Upper lobe of left lung (tissue), 6 donors: ENCODE data around the gene SLC12A1. TPM values are rescaled to one million over a fixed set of nuclear protein-coding genes. Genes with fewer than 3 reads are reported as not detected.
A peak's percentile ranks its signal among the peaks of the same experiment; 100 is the strongest.

Experiments
- ATAC-seq, 2 donors: fragments of 200-7000 bp; cut with Tn5 transposase; one replicate each; pipeline ENCODE4 v1.9.1; 2022; ENCODE audit warnings: mild to moderate bottlenecking in 2 of 2, moderate library complexity in 2 of 2; ENCODE audit not compliant: low FRiP score in 2 of 2
- DNase-seq, 2 donors: peaks; one replicate each; pipeline ENCODE4 v3.0.0-alpha.2; 2019 to 2020
- H3K27ac ChIP-seq, 4 donors: fragments of 200-600 bp; sonication (generic); one replicate each; pipeline ENCODE4 v1.5.1; 2016 to 2019
- H3K27me3 ChIP-seq, 4 donors: fragments of 200-600 bp; sonication (generic); one replicate each; pipeline ENCODE4 v1.5.1; 2017 to 2019
- H3K36me3 ChIP-seq, 4 donors: fragments of 200-600 bp; sonication (generic); one replicate each; pipeline ENCODE4 v1.5.1; 2016 to 2019
- H3K4me1 ChIP-seq, 4 donors: fragments of 200-600 bp; sonication (generic); one replicate each; pipeline ENCODE4 v1.5.1; 2018 to 2019
- H3K4me3 ChIP-seq, 4 donors: fragments of 200-600 bp; sonication (generic); one replicate each; pipeline ENCODE4 v1.5.1; 2017 to 2019; ENCODE audit warnings: mild to moderate bottlenecking in 2 of 4, moderate library complexity in 1 of 4
- H3K9me3 ChIP-seq, 4 donors: fragments of 200-600 bp; sonication (generic); one replicate each; pipeline ENCODE4 v1.5.1; 2018 to 2019
- CTCF ChIP-seq, 6 experiments: fragments of 450-650 bp in 4 of 6; fragments of 200-600 bp in 2 of 6; sonication (generic) in 2 of 6; IDR thresholded peaks; one replicate each; pipeline ENCODE4 v1.5.1; 2016 to 2019; ENCODE audit warnings: antibody characterized with exemption in 6 of 6
- EP300 ChIP-seq, 4 donors: sonication (generic); formaldehyde crosslinking; IDR thresholded peaks; one replicate each; pipeline ENCODE4 v1.5.1; 2017; ENCODE audit warnings: antibody characterized with exemption in 4 of 4, control low read depth in 2 of 4
- POLR2A ChIP-seq, 4 donors: fragments of 450-650 bp; IDR thresholded peaks; one replicate each; pipeline ENCODE4 v1.5.1; 2016 to 2017; ENCODE audit warnings: antibody characterized with exemption in 4 of 4, mild to moderate bottlenecking in 2 of 4
- POLR2AphosphoS5 ChIP-seq, 2 donors: sonication (generic); formaldehyde crosslinking; IDR thresholded peaks; one replicate each; pipeline ENCODE4 v1.5.1; 2017; ENCODE audit warnings: antibody characterized with exemption in 2 of 2
- WGBS, 2 donors: methylation state at CpG; one replicate each; pipeline ENCODE4 v1.1.5; 2017 to 2018; 5-methylcytosine and 5-hydroxymethylcytosine counted together
- total RNA-seq, 6 donors: library from RNA; depleted of rRNA in 4 of 6; stranded (reverse); fragments of >200 nt in 4 of 6; gene quantifications; one replicate each; pipeline versions ENCODE4 v1.1.0 to v1.2.1, GENCODE V29; 2016 to 2021
- donor health status: DM: no; HTN: no; CAD: no; lungs with moderate emphysema.
- donor health status: DM: no; HTN: yes; CAD: no; lungs with severe emphysema.

The SLC12A1 gene
- total RNA-seq, 6 donors from 2014 or later: not detected

- Histone ChIP-seq H3K27ac (peak overlapping the region in 1 of 4 donors; percentile 73), H3K4me3 (peak overlapping the region in 3 of 4 donors; percentile 59 to 69 (median 65)), H3K36me3 (no peaks in the 10 kb centered on the region), H3K9me3 (no peaks in the 10 kb centered on the region), H3K27me3 (peaks cover 0 to 11% (median 0%) of the 10 kb centered on the region in 4 donors), H3K4me1 (peaks cover 0 to 13% (median 4%) of the 10 kb centered on the region in 4 donors)
- ATAC-seq (no peak), DNase-seq (no peak)
- WGBS, 2 donors: 65 to 72% methylated on average over 2 of the region's 2 CpGs
- TF ChIP-seq CTCF (IDR thresholded peaks at IDR 0.05) (no peak), EP300 (IDR thresholded peaks at IDR 0.05) (no peak), POLR2A (IDR thresholded peaks at IDR 0.05) (no peak), POLR2AphosphoS5 (IDR thresholded peaks at IDR 0.05) (no peak)
These were observed 29.1 kb upstream of the SLC12A1 start for GRCh38 chr15:48176957-48177356.

GRCh38 chr15:48177383-48177765 is 28.7 kb upstream of the SLC12A1 start:
- ATAC-seq (peak; percentile 61 to 88), DNase-seq (no peak)
- Histone ChIP-seq H3K27ac (peak overlapping the region; percentile 55 to 76 (median 74)), H3K4me3 (peak overlapping the region; percentile 55 to 69 (median 62)), H3K4me1 (peaks cover 0 to 13% (median 4%) of the 10 kb centered on the region in 4 donors), H3K27me3 (peaks cover 0 to 11% (median 0%) of the 10 kb centered on the region in 4 donors), H3K36me3 (no peaks in the 10 kb centered on the region), H3K9me3 (no peaks in the 10 kb centered on the region)
- 4 to 5% methylated on average over 10 of the region's 10 CpGs for WGBS, 2 donors
- no peak for TF ChIP-seq CTCF (IDR thresholded peaks at IDR 0.05)
- no peak for TF ChIP-seq POLR2AphosphoS5 (IDR thresholded peaks at IDR 0.05)
- TF ChIP-seq EP300 (IDR thresholded peaks at IDR 0.05): no peak
- no peak for TF ChIP-seq POLR2A (IDR thresholded peaks at IDR 0.05)

DNA sequence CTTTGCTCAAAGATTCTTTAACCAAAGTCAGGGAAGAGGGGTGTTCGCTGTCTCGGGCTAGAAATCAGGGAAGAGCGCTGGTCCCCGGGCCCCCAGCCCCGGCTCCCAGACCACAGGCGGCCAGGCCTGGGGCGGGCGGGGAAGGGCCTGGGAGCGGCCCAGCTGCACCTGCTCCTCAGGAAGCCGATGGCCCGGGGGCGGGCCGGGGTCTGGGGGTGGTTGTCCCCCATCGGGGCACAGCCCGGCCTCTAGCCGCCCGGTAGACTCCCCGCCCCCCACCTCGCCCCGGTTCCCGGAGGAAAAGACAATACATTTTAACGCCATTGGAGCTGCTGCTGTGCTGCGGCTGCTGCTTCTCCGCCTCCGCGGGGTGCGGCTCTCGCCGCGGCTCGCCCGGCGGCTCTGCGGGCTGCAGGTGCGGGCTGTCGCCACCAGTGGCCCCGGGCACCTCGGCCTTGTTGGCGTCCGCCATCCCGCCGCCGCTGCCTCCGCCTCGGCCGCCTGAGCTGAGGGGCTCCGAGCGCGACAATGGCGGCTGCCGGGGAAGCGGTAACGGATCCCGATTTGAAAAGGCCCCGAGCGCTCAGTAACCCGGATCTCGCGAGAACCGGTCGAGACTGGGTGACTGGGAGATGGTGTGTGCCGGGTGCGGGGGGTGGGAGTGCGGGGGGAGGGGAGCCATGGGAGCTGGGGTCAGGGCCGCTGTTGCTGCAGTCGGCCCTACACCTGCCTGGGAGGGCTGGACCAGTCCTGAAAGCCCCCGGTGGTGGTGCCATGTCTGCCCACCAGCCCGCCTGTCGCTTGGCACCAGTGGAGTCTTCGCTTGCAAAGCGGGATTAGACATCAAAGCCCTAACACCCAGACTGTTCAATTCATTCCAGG is 28.1 kb upstream of the SLC12A1 start, which contains the start of gene MYEF2:
Gene MYEF2 (minus strand): TSS at position 530 of the 882 bp plus-strand sequence. CDS start 58 bp downstream, at position 472.
- H3K9me3 ChIP-seq: no peaks in the 10 kb centered on the region
- WGBS, 2 donors: 0 to 6% methylated on average over 2 to 42 of the region's 71 CpGs
- peak; percentile 74 to 91 for DNase-seq
- H3K27me3 ChIP-seq: peaks cover 0 to 11% (median 0%) of the 10 kb centered on the region in 4 donors
- TF ChIP-seq EP300 (IDR thresholded peaks at IDR 0.05) (no peak), CTCF (IDR thresholded peaks at IDR 0.05) (peak in 1 of 6 experiments; percentile 51), POLR2A (IDR thresholded peaks at IDR 0.05) (peak in 1 of 4 donors; percentile 35), POLR2AphosphoS5 (IDR thresholded peaks at IDR 0.05) (no peak)
- H3K4me1 ChIP-seq: peaks cover 0 to 13% (median 4%) of the 10 kb centered on the region in 4 donors
- no peaks in the 10 kb centered on the region for H3K36me3 ChIP-seq
- H3K27ac ChIP-seq: peak within 1 kb of the TSS; percentile 55 to 76 (median 74)
- H3K4me3 ChIP-seq: peak within 1 kb of the TSS; percentile 55 to 69 (median 62)
- ATAC-seq: peak; percentile 77 to 84

- DNase-seq (no peak), ATAC-seq (no peak)
- Histone ChIP-seq H3K27ac (no peak overlapping the region), H3K9me3 (no peaks in the 10 kb centered on the region), H3K4me3 (peak overlapping the region in 3 of 4 donors; percentile 59 to 69 (median 65)), H3K27me3 (peaks cover 0 to 11% (median 0%) of the 10 kb centered on the region in 4 donors), H3K36me3 (no peaks in the 10 kb centered on the region), H3K4me1 (peaks cover 0 to 13% (median 4%) of the 10 kb centered on the region in 4 donors)
- TF ChIP-seq EP300 (IDR thresholded peaks at IDR 0.05) (no peak), CTCF (IDR thresholded peaks at IDR 0.05) (no peak), POLR2A (IDR thresholded peaks at IDR 0.05) (no peak), POLR2AphosphoS5 (IDR thresholded peaks at IDR 0.05) (no peak)
- 88 to 90% methylated on average over 1 of the region's 1 CpG for WGBS, 2 donors
These were observed 27.5 kb upstream of the SLC12A1 start for GRCh38 chr15:48178648-48178931.
